Prostate gland (tissue), 2 donors: ENCODE measurements around the gene DPPA4.

Source experiments
- CTCF ChIP-seq, 4 experiments: fragments of 200-600 bp in 2 of 4; fragments of 450-650 bp in 2 of 4; sonication (generic) in 2 of 4; IDR thresholded peaks; 1 replicate in 3 of 4; 2 replicates in 1 of 4; pipeline ENCODE4 v1.5.1; 2016 to 2019; ENCODE audit warnings: antibody characterized with exemption in 4 of 4, mild to moderate bottlenecking in 2 of 4, moderate library complexity in 2 of 4
- POLR2A ChIP-seq: fragments of 450-650 bp; IDR thresholded peaks from one replicate; pipeline ENCODE4 v1.6.1; 2016; ENCODE audit warnings: antibody characterized with exemption, mild to moderate bottlenecking
- POLR2AphosphoS5 ChIP-seq: sonication (generic); formaldehyde crosslinking; IDR thresholded peaks from one replicate; pipeline ENCODE4 v1.6.1; 2017; ENCODE audit warnings: antibody characterized with exemption

DNA sequence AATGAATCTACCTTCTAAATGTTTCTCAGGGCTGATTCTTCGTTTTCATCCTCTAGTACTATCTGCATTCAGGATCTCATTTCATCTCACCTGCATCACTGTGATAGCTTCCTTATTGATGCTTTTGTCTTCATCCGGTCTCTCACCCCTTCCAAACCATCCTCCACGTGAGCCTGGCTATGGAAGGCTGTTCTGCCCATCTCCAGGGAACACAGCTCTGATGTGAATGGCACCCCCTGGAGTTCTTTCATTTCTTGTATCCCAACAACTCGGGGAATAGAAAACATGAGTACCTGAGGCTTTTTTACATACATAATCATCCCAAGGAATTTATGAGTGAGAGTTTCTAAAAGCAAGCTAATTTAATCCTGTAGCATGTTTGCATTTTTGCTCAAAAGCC lies 8.8 kb upstream of the DPPA4 start:
- TF ChIP-seq CTCF (IDR thresholded peaks at IDR 0.05) (no peak), POLR2A (no peak), POLR2AphosphoS5 (no peak)
